AML-193 (cell line): ENCODE results near the gene TGM4.
"Not testable (repeated sequence)": the region's sequence is repeated elsewhere in the genome, so short reads cannot be mapped to it uniquely, and the experiment has no call there.

Experiments
- DNase-seq, 2 experiments: peaks; one replicate each; lab custom pipeline; 2025; lab: John Stamatoyannopoulos, UW

Gene TGM4

DNA sequence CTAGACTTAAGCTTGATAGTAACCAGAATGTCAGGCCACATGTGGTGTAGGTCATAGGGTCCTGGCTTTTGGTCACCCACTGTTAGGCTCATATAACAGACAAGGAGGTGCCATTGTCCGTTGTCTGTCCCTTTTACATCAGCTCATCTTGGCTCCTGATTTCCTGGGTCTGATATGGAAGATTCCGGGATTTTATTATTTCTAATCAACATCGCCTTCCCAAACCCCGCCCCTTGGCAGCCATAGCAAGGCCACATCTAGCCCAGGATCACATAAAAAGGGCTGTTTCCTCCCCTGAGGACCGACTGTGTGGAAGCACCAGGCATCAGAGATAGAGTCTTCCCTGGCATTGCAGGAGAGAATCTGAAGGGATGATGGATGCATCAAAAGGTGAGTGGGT is at the start of gene TGM4:
TSS of gene TGM4 (plus strand) at position 301 of the 400 bp plus-strand sequence. CDS start at position 372, 71 bp downstream.
- no peak for DNase-seq

DNA sequence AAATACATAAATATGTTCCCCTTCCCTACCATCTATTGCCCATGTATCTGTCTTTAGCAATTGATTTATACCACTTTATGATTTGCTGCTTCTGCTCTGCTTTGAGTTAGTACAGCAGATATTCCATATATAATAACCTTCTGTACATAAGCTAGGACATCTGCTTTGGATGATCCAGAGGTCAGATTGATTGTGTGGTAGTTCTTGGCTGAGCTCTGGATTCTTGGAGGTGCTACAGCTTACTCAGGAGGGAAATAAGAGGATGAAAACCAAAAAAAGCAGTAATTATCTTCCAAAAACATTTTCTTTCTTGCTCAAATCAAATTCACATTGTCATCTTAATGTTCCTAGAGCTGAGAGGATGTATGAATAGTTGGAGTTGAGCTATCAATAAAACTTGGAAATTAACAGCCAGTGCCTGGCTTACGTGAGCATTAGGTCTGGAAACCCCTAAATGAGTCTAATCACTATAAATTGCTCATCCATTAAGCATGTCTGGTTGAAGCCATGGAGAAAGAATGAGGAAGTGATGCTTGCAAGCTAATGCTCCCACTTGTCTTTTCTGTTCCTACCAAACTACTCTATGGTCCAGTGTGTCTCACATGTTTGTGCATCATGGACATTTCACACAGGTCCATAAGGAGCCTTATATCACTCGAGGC is 49.0 kb upstream of the TGM4 start:
- DNase-seq: no peak

DNA sequence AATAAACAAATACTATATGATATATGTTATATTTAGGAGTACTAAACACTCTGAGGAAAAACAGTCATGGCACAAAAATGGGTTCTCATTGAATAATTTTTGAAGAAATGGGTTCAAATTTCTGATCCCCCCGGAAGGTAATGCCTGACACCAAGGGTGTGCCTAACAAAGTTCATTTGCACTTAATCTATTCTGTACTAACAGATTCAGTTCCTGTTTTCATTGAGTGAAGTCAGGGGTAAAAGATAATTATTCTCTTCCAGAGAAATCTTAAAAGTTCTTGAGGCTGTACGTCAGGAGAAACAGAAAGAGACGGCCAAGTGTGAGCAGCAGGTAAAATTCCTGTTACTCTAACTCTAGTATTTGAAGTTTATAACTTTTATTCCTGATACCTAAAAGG is 47.2 kb upstream of the TGM4 start:
- DNase-seq: no peak

DNA sequence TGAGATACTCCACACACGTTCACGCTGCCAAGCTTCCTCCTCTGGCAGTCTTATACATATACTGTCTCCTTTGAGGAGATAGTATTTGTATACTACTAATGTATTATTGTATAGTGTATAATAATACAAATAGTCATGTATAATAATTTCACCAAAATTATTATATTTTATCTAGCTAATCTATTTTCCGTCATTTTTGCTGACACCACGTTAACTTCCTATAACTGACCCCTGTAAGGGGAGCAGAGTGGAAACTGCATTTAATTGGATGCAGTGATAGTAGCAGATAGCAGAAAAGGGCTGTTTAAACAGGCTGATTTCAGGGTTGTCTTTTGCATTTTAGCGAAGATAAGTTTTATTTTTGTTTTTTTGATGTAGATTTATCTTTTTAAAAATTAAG is 43.2 kb upstream of the TGM4 start:
- no peak for DNase-seq

DNA sequence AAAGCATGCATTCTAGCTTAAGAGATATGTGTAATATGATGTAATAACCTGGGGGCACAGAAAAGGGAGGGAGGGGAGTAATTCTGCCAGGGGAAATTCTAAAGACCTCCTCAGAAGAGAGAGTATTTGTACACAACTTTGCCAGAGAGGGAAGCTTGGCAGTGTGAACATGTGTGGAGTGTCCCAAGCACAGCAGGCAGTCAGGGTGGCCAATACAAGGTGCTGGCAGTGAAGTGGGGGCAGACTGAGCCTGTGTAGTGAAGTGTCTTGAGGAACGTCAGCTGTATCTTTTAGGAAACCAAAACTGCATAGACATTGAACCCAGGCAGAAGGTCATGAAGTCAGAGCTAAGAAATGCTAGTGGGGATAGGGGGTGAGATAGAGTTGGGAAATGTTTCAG is 42.4 kb upstream of the TGM4 start:
- DNase-seq: no peak

DNA sequence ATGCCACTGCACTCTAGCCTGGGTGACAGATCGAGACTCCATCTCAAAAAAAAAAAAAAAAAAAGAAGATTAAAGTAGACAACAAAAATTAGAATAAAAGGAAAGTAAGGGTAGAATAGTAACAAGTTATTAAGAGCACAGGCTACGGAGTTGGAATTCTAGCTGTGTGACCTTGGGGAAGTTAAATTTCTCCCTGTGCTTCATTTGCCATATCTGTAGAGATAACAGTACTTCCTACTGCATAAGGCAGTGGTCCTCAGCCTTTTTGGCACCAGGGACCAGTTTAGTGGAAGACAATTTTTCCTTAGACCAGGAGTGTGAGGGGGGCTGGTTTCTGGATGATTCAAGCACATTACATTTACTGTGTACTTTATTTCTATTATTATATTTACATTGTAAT is 41.4 kb upstream of the TGM4 start:
- no peak for DNase-seq

DNA sequence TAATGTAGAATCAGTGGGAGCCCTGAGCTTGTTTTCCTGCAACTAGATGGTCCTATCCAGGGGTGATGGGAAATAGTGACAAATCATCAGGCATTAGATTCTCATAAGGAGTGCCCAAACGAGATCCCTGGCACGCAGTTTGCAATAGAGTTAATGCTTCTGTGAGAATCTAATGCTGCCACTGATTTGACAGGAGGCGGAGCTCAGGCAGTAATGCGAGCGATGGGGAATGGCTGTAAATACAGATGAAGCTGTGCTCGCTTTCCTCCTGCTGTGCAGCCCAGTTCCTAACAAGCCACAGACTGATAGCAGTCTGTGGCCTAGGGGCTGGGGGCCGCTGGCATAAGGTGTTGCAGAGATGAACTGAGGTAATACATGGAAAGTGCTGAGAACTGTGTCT is 41.0 kb upstream of the TGM4 start:
- DNase-seq: no peak

DNA sequence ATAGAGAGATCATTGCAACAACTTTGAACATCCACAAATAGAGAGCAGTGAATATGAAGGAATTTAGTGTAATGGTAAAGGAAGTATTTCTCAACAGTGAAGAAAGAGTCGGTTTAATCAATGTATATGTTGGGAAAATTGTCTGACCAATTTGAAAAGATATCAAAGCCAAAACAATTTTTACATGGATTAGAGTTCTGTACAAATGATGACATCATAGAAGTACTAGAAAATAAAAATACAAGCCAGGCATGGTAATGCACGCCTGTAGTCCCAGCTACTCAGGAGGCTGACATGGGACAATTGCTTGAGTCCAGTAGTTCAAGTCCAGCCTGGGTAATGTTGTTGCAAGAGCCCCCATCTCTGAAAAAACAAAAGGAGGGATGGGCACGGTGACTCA is 38.7 kb upstream of the TGM4 start:
- DNase-seq: no peak

DNA sequence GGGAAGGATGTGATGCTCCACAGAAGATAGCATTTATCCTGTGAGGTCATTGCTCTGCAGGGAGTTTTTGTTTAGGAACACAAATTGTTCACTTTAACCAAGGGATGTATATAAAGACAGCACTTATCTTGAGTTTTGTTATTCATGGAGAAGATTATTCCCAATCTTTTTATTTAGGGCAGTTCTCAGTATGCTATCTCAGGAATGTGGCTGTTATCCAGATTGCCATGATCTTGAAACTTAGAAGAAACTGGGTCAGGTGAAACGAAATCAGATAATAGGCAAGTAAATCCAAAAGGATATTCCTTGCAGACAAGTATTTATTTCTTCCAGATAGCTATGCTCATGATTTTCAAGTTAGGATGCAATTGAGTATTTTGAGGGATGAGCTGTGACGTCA is 32.0 kb upstream of the TGM4 start:
- DNase-seq: no peak

DNA sequence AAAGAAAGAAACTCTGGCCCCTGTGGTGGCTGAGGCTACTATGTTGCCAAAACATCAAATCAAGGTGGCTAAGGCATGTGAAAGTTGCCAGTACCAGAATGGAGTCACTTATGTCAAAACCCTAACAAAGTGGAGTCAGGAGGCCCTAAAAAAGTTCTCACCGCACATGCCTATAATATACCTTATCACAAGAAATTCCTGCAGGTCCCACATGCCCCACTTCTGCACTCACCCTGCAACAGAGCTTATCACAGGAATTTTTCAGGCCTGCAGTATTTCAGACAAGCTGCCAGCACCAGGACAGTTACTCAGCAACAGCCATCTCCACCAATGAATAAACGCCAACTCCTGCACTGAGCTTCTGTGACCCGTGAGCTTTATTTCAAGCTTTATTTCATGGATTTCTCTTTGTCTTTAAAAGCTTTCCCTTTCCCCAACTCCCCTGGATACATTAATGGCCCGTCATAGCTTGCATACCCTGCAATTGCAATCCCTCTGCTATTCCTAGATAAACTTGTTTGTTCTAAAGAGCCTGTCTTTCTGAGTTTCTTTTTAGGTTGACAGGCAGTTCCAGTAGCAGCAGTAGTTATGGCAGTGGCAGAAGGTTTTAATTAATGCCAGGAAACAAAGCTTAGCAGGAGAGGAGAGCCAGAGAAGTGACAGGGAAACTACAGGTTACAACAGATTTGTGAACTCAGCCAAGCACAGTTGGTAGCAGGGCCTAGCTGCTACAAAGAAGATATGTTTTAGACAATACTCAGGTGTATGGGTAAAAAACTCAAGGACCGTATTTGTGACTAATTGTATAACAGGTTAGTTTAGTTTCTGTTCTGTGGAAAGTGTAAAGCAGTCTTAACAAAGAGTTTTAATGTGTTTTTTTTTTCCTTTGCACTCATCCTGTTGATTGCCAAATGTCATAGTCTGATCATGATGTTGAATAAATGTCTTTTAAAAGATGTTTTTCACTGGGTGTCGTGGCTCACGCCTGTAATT is 28.6 kb upstream of the TGM4 start:
- DNase-seq: no peak

DNA sequence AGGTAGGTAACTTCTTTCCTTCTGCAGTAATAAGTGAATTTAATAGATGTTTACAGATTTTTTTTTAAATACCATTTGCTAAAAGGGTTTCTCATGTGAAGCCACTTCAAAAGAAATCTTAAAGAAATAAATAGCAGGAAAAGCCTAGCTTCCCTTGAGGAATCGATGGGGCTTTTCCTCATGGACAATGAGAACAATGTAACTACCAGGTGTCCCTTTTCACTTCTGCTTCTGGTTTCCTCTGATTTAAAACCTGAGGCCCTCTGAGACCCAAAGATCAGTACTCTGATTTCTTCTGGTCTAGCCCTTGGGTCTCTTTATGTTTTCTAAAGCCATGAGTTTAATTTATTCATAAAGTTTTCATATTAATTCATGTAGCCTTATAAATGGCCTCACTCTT is 25.8 kb upstream of the TGM4 start:
- DNase-seq: no peak

DNA sequence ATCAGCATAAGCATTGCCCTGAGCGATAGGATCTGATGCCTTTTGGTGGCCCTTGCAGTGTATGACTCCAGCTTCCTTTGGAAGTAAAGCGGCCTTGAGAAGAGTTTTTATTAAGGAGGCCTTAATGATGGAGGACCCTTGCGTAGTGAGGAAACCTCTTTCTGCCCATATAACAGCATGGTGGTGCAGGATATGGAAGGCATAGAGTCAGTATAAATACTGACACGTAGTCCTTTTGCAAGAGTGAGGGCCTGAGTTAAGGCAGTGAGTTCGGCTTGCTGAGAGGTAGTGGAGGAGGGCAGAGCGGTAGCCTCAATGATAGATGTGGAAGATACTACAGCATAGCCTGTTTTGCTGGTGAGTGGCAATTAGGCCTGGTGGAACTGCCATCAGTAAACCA is 17.7 kb upstream of the TGM4 start:
- DNase-seq: not testable (repeated sequence)

DNA sequence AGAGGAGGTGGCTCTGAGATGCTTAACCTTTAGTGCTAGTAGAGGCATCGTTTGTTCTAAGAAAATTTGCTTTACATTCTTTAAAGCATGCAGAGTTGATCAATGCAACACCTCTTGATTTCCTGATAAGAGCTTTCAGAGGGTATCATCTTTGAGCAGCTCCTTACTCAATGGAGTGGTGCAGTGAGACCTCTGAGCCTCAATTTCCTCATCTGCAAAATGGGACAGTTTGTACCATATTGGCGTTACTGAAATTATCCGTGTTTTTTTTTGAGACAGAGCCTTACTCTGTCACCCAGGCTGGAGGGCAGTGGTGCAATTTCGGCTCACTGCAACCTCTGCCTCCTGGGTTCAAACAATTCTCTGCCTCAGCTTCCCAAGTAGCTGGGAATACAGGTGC is 14.3 kb upstream of the TGM4 start:
- DNase-seq: no peak

DNA sequence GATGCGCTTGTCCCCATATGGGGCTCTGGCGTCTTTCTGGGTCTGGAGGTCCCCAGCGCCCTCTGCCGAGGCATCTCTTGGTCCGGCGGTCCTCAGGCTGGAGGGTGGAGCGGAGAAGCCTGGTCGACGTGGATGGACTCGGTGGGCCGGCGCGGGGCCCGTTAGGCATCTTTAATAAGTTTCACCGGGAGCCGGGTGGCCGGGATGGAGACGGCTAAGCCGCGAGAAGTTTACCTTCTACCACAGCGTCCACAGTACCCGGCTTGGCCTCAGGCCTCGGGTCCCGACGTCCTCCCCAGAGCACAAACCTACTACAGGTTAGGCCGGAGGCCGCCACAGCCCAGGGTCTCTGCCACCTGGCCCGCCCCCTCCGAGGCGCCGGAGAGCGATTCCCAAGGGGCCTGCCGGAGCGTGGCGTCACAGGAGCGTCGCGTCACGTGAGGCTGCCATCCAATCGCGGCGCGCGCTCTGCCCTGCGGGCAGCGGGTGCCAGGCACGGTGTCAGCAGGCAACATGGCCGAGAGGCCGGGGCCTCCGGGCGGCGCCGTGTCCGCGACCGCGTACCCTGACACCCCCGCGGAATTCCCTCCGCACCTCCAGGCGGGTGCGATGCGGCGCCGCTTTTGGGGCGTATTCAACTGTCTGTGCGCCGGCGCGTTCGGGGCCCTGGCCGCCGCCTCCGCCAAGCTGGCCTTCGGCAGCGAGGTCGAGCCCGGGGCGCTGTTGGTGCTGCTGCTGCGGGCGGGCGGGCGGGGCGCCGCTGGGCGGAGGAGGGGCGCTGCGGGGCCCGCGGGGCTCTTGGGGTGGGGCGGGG is 12.8 kb upstream of the TGM4 start, which contains the start of gene TMEM42:
TSS of gene TMEM42 (plus strand) at position 501 of the 814 bp plus-strand sequence. CDS start at position 514, 13 bp downstream.
- DNase-seq: peak; percentile 79

DNA sequence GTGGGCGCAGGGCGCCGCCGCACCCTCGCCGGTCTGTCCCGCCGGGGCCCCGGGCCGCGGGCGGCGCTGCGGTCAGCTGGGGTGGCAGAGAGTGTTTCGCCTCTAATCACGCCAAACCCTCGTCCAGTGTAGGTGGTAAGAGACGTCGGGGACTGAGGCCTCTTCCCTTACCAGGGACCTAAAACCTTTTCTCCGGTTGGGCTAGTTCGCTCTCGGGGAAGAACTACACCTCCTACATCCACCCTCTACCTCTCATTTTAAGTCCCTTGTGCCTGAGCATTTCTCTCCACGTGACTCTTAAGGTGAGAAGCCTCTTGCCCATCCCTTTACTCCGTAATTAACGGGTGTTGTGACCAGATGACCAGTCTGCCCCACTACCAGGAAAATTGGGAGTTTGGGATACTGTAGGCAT is 12.2 kb upstream of the TGM4 start:
- peak; percentile 31 to 57 for DNase-seq

DNA sequence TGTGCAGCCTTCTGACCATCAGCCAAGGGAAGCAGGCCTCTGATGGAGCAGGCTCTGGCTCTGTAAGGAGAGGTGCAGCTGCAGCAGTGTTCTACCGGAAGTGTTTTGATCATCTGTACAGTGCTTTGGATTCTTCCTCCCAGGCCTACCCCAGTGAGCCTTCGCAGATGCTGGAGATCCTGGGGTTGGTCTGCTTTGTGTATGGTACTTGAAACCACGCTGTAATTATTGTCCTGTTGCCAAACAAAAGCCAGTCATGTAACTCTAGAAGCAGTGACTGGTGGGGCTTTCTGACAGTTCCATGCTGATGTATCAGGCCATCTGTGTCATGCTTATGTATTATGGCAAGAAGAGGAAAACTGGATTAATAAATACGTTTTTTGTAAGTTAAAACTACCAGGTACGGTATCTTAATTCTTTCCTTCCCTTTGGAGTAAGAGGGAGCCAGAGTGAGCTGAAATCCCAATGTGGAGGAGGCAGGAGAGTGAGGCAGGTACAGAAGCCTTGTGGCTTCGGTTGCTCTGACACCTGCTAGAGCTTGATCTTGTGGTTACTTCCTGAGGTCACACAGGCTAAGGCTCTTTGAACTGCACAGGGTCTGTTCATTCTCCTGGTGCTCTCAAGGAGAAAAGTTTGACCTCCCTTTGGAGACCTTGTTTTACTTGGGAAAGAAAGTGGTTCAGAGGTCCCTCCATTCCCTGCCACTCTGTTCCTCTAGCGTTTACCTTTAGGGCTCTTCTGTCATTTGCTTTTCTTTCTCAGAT is 9.0 kb upstream of the TGM4 start:
- DNase-seq: no peak

DNA sequence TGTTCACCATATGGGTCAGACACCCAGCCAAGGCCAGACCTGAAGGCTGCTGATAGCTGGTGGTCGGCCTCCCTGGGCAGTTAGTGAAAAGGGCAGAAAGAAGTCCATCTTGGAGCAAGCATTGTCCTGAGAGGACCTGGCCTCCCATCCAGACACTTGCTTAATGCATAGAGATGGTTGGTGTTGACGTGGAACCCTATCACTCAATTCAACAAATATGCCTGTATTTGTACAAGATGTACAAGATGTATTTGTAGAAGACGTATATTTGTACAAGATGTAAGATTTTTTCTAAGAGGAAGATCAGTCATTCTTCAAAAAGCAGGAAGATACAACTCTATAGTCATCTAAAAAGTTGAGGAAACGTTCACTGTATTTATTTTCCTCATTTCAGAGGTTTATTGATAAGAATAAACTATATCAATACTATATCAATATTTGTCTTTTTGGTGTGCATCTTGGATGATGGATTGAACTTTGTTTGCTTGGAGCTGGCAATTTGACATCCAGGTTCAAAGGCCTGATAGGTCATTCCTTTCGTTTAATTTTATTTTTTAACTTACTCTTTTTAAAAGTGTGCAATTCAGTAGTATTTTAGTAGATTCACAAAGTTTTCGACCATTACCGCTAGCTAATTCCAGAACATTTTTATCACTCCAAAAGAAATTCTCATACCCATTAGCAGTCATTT is 6.8 kb upstream of the TGM4 start:
- no peak for DNase-seq

DNA sequence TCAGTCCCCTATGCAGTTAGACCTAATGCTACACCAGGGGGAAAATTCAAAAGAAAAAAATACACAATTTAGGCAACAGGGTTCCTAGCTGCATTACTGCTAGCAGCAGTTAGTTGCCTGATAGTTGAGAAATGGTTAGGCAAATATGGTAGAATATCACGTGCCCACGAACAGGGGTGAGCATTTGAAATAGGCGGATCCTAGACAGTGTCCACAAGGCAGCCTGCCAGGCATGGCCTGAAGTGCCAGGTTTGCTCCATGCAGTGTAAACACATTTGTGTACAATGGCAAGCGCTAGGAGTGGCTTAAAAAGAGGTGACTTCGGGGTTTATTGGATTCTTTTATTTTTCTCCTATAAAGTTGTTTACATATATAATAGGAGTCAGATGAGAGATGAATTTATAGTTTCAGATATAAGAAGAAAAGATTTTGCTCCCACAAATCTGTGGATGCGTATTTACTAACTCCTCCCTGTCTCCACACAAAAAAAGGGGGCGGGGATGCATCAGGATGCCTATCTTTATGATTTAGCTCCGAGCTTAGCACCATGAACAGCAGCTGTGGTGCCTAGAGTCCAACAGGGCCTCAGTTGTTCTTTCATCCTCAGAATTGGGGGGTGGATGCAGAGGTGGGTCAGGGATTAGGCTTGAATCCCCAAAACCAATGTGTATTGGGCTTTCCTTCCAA is 3.9 kb upstream of the TGM4 start:
- DNase-seq: no peak

DNA sequence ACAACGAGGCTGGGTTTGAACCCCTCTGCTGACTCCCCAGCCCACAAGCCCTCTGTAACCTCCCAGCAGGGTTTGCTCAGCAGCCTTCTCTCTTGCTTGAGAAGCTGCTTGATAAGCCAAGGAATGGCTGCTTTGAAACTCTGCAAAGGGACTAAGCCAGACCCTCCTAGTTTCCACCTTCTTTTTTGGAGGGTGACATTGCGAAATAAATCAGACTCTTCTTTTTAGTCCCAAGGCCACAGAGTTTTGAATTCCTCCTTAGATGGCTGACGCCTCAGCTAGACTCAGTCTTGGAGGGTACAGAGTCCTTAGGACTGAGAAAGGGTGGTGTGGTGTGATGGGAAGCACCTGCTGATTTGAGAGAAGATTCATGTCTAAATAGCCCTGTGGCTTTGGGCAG is 1.2 kb downstream of the TGM4 start:
- DNase-seq: no peak

DNA sequence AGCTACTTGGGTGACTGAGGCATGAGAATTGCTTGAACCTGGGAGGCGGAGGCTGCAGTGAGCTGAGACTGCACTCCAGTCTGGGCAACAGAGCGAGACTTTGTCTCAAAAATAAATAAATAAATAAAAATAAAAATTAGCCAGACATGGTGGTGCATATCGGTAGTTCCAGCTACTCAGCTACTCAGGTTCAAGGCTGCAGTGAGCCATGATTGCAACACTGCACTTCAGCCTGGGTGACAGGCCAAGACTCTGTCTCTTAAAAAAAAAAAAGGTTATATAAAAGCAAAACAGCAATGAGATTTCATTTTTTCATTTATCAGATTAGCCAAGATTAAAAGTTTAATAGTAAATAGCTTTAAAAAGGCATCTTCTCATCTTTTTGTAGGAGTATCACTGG is 2.9 kb downstream of the TGM4 start:
- no peak for DNase-seq
